Measurements from ENCODE around the gene ANKS1B.

Gene ANKS1B

DNA sequence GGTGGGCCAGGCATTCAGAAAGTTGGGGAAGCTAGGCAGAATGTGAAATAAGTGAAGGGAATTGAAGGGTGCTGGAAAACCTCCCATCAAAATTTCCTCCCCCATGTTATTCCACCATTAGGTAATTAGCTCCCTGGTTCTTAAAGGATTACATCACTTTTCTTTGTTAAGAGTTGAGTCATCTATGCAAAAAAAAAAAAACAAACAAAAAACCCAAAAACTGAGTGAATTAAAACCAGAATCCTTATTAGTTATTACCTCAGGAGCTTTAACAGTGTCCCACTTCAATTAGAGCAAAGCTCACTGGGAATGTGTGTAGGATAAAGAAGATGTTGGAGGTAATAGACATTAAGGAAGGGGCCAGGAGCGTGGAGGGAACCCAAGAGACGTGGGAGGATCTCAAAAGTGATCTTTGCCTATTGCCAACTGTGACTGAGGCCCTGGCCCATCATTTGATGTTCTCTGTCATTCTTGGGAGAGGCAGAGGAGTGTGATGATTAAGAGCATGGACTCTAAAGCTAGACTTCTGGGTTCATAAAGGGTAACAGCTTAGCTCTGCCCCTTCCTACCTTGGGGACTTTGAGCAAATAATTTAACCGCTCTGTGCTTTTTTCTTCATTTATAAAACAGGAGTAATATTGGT, 975.0 kb downstream of the ANKS1B start:
- Histone ChIP-seq H3K9ac (ENCODE audit: low read length) (no peak overlapping the region), H3K27me3 (ENCODE audit: control insufficient read depth, insufficient read depth, low read length) (no peaks in the 10 kb centered on the region), H3K4me1 (ENCODE audit: control insufficient read depth, insufficient read depth, low read length) (no peaks in the 10 kb centered on the region), H3K36me3 (ENCODE audit: control insufficient read depth, insufficient read depth, low read length) (no peaks in the 10 kb centered on the region), H3K9me3 (ENCODE audit: control insufficient read depth, low read length) (no peaks in the 10 kb centered on the region), H3K4me3 (ENCODE audit: low read length) (no peak overlapping the region)

DNA sequence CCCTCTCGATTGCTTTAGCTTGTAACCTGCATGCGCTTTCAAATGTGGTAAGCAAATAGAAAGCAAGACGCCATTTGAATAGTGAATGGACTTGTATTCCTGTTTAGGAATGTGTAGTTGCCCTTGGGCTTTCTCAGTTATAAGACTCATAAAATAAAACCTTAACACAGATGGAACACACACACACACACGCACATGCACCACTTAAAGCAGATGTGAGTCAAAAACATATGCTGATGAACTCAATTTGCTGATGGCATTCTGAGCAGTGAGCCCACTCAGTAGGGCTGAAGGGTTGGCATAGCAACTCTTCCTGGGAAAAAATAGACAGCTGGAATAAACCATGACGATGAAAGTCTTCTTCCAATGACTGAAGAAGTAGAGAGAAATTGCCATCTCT, 979.1 kb downstream of the ANKS1B start:
- Histone ChIP-seq H3K4me1 (ENCODE audit: control insufficient read depth, insufficient read depth, low read length) (no peaks in the 10 kb centered on the region), H3K27me3 (ENCODE audit: control insufficient read depth, insufficient read depth, low read length) (no peaks in the 10 kb centered on the region), H3K9ac (ENCODE audit: low read length) (no peak overlapping the region), H3K9me3 (ENCODE audit: control insufficient read depth, low read length) (no peaks in the 10 kb centered on the region), H3K36me3 (ENCODE audit: control insufficient read depth, insufficient read depth, low read length) (no peaks in the 10 kb centered on the region), H3K4me3 (ENCODE audit: low read length) (no peak overlapping the region)

DNA sequence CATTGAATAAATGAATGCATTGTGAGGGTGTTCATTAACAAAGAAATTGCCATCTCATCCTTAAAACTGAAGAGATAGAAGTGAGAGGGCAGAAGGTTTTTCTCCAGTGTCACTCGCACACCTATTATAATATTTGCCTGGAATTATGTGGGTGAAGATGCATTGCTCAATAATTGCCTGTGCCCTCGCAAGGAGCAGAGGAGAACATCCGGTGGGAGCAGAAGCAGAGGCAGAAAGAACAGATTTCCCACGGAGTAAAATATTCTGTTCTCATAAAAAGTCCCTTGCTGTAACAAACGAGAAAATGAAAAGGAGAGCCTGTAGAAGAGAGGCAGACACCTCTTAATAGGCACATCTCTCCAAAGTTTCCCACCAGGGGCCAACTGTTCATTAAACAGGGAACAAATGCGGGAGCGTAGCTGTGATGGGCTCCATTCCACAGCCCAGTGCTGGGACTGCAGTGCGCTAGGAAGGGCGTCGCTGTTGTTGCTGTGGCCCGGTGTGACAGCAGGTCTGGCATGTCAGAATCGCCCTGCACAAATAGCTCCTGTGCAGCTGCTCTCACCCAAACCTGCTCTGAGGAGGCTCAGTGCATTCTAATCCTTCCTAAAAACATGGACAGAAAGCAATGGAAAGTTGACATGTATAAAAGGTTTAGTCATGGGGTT, 979.8 kb downstream of the ANKS1B start:
- Histone ChIP-seq H3K9ac (ENCODE audit: low read length) (no peak overlapping the region), H3K9me3 (ENCODE audit: control insufficient read depth, low read length) (no peaks in the 10 kb centered on the region), H3K4me3 (ENCODE audit: low read length) (no peak overlapping the region), H3K4me1 (ENCODE audit: control insufficient read depth, insufficient read depth, low read length) (no peaks in the 10 kb centered on the region), H3K36me3 (ENCODE audit: control insufficient read depth, insufficient read depth, low read length) (no peaks in the 10 kb centered on the region), H3K27me3 (ENCODE audit: control insufficient read depth, insufficient read depth, low read length) (no peaks in the 10 kb centered on the region)

DNA sequence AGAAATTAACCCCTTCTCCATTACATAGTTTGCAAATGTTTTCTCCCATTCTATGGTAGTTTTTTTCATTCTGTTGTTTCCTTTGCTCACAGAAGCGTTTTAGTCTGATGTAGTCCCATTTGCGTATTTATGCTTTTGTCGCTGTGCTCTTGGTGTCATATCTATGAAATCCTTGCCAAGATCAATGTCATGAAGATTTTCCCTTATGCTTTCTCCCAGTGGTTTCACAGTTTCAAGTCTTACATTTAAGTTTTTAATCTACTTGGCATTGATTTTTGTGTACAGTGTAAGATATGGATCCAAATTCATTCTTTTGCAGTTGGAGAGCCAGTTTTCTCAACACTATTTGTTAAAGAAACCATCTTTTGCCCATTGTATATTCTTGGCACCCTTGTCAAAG, 982.0 kb downstream of the ANKS1B start:
- no peak overlapping the region for H3K4me3 ChIP-seq (ENCODE audit: low read length)
- no peaks in the 10 kb centered on the region for H3K27me3 ChIP-seq (ENCODE audit: control insufficient read depth, insufficient read depth, low read length)
- no peaks in the 10 kb centered on the region for H3K4me1 ChIP-seq (ENCODE audit: control insufficient read depth, insufficient read depth, low read length)
- H3K36me3 ChIP-seq (ENCODE audit: control insufficient read depth, insufficient read depth, low read length) = no peaks in the 10 kb centered on the region
- H3K9ac ChIP-seq (ENCODE audit: low read length) = no peak overlapping the region
- H3K9me3 ChIP-seq (ENCODE audit: control insufficient read depth, low read length) = no peaks in the 10 kb centered on the region

DNA sequence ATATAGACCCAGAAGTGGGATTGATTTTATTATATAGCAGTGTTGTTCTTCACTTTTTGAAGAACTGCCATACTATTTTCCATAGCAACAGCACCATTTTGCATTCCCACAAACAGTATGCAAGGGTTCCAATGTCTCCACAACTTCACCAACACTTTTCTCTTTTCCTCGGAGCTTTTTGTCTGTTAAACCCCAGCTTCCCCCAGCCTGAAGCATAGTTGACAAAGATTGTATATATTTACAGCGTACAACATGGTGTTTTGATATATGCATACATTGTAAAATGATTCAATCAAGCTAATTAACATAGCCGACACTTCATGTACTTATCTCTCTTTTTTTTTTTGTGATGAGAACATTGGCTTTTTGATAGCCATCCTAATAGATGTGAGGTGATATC, 982.6 kb downstream of the ANKS1B start:
- no peaks in the 10 kb centered on the region for H3K9me3 ChIP-seq (ENCODE audit: control insufficient read depth, low read length)

DNA sequence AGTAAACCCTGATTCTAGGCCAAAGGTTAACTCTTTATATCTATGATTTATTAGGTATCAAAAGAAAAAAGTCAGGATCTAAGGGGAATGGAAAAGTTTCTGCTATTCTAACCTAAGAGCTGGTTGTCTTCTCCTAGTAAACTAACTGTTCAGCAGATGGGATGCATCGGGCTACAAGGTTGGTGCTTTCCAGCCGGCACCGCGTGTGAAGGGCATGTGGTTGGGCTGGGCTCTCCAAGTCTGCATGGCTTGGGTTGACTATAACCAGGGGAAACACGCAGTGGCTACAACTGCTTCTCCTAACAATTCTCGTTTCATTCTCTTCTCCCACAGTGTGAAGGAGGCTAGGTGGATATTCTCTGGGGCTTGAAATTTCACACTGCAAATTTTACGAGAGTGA, 985.2 kb downstream of the ANKS1B start:
- H3K4me3 ChIP-seq (ENCODE audit: low read length) = no peak overlapping the region
- no peaks in the 10 kb centered on the region for H3K4me1 ChIP-seq (ENCODE audit: control insufficient read depth, insufficient read depth, low read length)
- no peaks in the 10 kb centered on the region for H3K27me3 ChIP-seq (ENCODE audit: control insufficient read depth, insufficient read depth, low read length)
- H3K36me3 ChIP-seq (ENCODE audit: control insufficient read depth, insufficient read depth, low read length) = no peaks in the 10 kb centered on the region
- no peak overlapping the region for H3K9ac ChIP-seq (ENCODE audit: low read length)
- no peaks in the 10 kb centered on the region for H3K9me3 ChIP-seq (ENCODE audit: control insufficient read depth, low read length)

More for the DNA sequence above, 982.6 kb downstream of the ANKS1B start:
- Histone ChIP-seq H3K4me1 (ENCODE audit: control insufficient read depth, insufficient read depth, low read length) (no peaks in the 10 kb centered on the region), H3K4me3 (ENCODE audit: low read length) (no peak overlapping the region), H3K9ac (ENCODE audit: low read length) (no peak overlapping the region), H3K36me3 (ENCODE audit: control insufficient read depth, insufficient read depth, low read length) (no peaks in the 10 kb centered on the region), H3K27me3 (ENCODE audit: control insufficient read depth, insufficient read depth, low read length) (no peaks in the 10 kb centered on the region)

DNA sequence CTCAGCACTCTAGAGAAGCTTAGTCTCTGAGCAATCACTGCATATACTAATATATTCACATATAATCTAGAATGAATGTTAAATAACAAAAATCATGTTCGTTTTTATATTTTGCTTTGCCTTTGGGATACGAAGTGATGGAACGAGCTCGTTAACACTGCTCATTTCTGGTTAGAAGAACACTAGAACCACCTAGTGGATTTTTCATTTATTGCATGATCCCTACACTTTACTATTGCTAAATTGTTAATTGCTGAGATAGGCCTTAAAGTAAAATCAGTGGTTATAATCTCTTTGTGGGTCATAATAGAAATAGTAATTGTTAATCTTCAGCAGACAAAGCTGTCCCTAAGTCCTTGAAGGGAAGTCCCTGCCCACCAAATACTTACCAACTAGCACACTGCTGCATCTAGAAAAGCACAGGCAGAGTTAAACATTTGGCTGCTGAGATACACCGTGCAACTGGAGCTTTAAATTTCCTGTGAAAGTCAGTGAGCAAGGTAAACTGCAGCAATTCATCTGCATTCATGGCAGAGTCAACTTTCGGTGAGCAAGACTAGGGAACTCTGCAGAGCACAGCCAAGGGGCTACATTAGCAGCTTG, 985.9 kb downstream of the ANKS1B start:
- Histone ChIP-seq H3K9ac (ENCODE audit: low read length) (no peak overlapping the region), H3K27me3 (ENCODE audit: control insufficient read depth, insufficient read depth, low read length) (no peaks in the 10 kb centered on the region), H3K9me3 (ENCODE audit: control insufficient read depth, low read length) (no peaks in the 10 kb centered on the region), H3K36me3 (ENCODE audit: control insufficient read depth, insufficient read depth, low read length) (no peaks in the 10 kb centered on the region), H3K4me1 (ENCODE audit: control insufficient read depth, insufficient read depth, low read length) (no peaks in the 10 kb centered on the region), H3K4me3 (ENCODE audit: low read length) (no peak overlapping the region)

DNA sequence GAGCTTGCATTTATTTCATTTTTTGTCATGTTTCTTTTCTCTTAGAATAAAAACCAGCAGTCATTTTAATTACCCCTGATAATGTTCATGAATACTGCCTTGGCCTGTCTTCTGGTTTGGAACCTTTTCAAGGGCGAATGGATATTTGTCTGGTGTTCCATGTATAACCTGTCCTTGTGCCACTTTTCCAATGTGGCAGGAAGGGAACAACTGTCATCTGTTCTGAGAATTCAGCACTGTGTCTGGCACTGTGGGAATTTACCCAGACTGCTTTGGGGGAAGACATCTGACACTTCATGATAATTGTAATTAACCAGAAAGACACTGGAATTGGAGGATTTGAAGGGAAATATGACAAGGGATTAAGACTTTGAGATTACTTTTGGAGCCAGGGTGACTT, 986.8 kb downstream of the ANKS1B start:
- Histone ChIP-seq H3K4me3 (ENCODE audit: low read length) (no peak overlapping the region), H3K9me3 (ENCODE audit: control insufficient read depth, low read length) (no peaks in the 10 kb centered on the region), H3K27me3 (ENCODE audit: control insufficient read depth, insufficient read depth, low read length) (no peaks in the 10 kb centered on the region), H3K4me1 (ENCODE audit: control insufficient read depth, insufficient read depth, low read length) (no peaks in the 10 kb centered on the region), H3K9ac (ENCODE audit: low read length) (no peak overlapping the region), H3K36me3 (ENCODE audit: control insufficient read depth, insufficient read depth, low read length) (no peaks in the 10 kb centered on the region)

DNA sequence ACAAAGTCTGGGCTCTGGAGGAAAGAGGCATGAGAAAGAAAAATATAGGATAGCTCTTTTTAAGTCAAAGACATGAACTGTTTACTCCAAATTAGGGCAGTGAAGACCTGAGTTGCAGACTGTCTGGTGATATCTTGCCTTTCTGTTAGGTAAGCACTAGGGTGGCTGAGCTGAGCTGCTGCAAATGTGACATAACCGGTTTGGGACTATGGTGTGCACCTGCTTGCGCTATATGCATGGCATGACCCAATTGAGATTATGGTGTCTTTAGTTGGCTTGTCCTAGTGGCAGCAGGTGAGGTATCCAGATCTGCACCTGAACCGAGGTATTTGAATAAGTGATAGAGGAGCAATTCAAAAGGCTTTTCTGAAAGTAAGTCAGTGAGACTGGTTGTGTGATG, 994.1 kb downstream of the ANKS1B start:
- Histone ChIP-seq H3K27me3 (ENCODE audit: control insufficient read depth, insufficient read depth, low read length) (no peaks in the 10 kb centered on the region), H3K9ac (ENCODE audit: low read length) (no peak overlapping the region), H3K4me1 (ENCODE audit: control insufficient read depth, insufficient read depth, low read length) (no peaks in the 10 kb centered on the region), H3K4me3 (ENCODE audit: low read length) (no peak overlapping the region), H3K9me3 (ENCODE audit: control insufficient read depth, low read length) (no peaks in the 10 kb centered on the region), H3K36me3 (ENCODE audit: control insufficient read depth, insufficient read depth, low read length) (no peaks in the 10 kb centered on the region)

DNA sequence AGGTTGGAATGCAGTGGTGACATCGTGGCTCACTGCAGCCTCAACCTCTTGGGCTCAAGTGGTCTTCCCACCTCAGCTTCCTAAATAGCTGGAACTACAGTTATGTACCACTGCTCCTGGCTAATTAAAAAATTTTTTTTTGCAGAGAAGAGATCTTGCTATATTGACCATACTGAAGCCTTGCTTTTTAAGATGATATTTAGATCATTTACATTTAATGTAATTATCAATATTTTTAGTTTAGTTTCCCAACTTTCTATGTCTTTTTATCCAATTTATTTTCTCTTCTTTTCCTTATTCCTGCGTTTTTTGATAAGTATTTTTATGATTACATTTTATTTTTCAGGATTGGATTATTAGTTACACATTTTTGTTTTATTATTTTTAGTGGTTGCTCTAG, 999.6 kb downstream of the ANKS1B start:
- Histone ChIP-seq H3K36me3 (ENCODE audit: control insufficient read depth, insufficient read depth, low read length) (no peaks in the 10 kb centered on the region), H3K27me3 (ENCODE audit: control insufficient read depth, insufficient read depth, low read length) (no peaks in the 10 kb centered on the region), H3K9ac (ENCODE audit: low read length) (no peak overlapping the region), H3K9me3 (ENCODE audit: control insufficient read depth, low read length) (no peaks in the 10 kb centered on the region), H3K4me1 (ENCODE audit: control insufficient read depth, insufficient read depth, low read length) (no peaks in the 10 kb centered on the region), H3K4me3 (ENCODE audit: low read length) (no peak overlapping the region)

DNA sequence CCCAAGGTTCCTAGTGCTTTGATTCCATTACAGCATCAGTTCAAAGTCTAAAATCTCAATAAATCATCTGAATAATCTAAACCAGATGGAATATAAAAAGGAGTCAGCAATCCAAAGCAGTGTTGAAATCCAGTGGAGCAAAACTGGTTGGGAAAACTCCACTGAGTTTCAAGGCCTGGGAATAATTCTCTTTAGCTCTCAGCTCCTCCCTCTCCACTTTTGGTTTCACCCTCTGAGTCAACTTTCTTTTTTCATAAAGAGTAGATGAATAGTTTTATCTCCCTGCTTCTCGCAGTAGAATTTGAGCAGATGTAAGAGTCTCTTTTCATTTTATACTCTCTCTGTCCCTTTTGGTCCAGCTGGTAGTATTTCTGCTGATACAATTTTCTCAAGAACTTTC, 1001.1 kb downstream of the ANKS1B start:
- no peak overlapping the region for H3K9ac ChIP-seq (ENCODE audit: low read length)
- no peak overlapping the region for H3K4me3 ChIP-seq (ENCODE audit: low read length)
- no peaks in the 10 kb centered on the region for H3K9me3 ChIP-seq (ENCODE audit: control insufficient read depth, low read length)
- no peaks in the 10 kb centered on the region for H3K27me3 ChIP-seq (ENCODE audit: control insufficient read depth, insufficient read depth, low read length)
- no peaks in the 10 kb centered on the region for H3K36me3 ChIP-seq (ENCODE audit: control insufficient read depth, insufficient read depth, low read length)
- H3K4me1 ChIP-seq (ENCODE audit: control insufficient read depth, insufficient read depth, low read length) = no peaks in the 10 kb centered on the region

DNA sequence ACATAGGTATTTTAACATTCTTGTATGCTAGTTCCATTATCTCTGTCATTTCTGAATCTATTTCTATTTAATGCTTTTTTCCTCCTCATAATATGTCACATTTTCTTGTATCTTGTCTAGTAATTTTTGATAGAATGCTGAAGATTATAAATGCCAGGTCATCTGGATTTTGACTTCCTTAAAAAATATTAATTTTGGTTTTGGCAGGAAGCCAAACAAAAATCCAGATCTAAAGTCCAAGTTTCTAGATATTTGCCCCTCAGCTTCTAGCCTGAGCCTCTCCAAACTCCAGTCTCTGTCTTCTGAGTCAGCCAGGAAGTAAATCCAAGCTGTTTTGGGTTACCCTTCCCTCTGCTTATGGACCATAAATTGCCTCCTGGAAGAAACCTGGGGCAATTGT, 1004.2 kb downstream of the ANKS1B start:
- H3K4me1 ChIP-seq (ENCODE audit: control insufficient read depth, insufficient read depth, low read length) = no peaks in the 10 kb centered on the region
- no peak overlapping the region for H3K9ac ChIP-seq (ENCODE audit: low read length)
- no peaks in the 10 kb centered on the region for H3K36me3 ChIP-seq (ENCODE audit: control insufficient read depth, insufficient read depth, low read length)
- H3K4me3 ChIP-seq (ENCODE audit: low read length) = no peak overlapping the region
- no peaks in the 10 kb centered on the region for H3K27me3 ChIP-seq (ENCODE audit: control insufficient read depth, insufficient read depth, low read length)
- H3K9me3 ChIP-seq (ENCODE audit: control insufficient read depth, low read length) = no peaks in the 10 kb centered on the region
